Epithelial cell of esophagus (primary cell): ENCODE measurements around the gene TANC2.

ENCODE experiments used
- DNase-seq: peaks from one replicate; pipeline ENCODE4 v3.0.0; 2010; ENCODE audit warnings: low read depth
- H3K4me3 ChIP-seq: 2 replicates; pipeline ENCODE4 v1.5.1; 2011; ENCODE audit warnings: mild to moderate bottlenecking, low read length, control low read depth
- TF ChIP-seq, protein P1 (sequence below): IDR thresholded peaks from 2 replicates; pipeline ENCODE4 v1.5.1; 2011; ENCODE audit warnings: low read depth, mild to moderate bottlenecking, low read length, control low read depth, inconsistent platforms; ENCODE audit not compliant: insufficient read depth; ENCODE audit errors: missing control alignments

TANC2 gene

DNA sequence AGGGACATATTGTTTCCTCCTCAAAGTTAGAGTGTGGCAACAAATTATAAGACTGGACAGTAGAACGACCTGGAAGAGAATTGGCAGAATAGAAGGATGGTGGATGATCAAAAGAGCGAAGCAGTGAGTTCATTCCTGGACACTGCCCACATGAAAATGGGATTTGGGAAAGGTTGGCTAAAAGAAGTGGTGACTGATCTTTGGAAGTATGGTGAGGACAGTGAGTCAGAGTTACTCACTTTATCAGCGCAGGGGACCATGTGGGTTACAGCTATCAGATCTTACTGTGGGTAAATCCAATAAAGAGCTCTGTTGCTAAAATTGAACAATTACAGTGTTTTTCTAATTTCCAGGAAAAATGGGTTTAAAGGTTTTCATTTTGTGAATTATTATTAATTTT, 2.7 kb upstream of the TANC2 start:
- no peak overlapping the region for H3K4me3 ChIP-seq
- TF ChIP-seq, protein P1, sequence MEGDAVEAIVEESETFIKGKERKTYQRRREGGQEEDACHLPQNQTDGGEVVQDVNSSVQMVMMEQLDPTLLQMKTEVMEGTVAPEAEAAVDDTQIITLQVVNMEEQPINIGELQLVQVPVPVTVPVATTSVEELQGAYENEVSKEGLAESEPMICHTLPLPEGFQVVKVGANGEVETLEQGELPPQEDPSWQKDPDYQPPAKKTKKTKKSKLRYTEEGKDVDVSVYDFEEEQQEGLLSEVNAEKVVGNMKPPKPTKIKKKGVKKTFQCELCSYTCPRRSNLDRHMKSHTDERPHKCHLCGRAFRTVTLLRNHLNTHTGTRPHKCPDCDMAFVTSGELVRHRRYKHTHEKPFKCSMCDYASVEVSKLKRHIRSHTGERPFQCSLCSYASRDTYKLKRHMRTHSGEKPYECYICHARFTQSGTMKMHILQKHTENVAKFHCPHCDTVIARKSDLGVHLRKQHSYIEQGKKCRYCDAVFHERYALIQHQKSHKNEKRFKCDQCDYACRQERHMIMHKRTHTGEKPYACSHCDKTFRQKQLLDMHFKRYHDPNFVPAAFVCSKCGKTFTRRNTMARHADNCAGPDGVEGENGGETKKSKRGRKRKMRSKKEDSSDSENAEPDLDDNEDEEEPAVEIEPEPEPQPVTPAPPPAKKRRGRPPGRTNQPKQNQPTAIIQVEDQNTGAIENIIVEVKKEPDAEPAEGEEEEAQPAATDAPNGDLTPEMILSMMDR, result no peak
- DNase-seq, result peak; percentile 80

DNA sequence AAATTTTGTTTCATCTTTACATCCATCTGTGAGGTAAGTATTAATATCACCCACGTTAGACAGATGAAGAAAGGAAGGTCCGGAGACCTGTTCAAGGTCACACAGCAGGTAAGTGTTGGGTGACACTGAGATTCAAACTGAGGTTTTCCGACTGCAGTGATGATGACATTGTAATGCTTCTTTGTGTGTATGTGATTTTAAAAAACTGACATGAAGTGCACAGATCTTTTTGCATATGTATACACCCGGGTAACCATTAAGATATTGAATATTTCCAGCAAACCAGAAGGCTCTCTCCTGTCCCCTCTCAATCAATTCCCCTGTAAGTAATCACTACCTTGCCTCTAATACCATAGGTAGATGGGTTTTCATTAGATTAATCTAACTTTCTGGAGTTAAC, 1.5 kb upstream of the TANC2 start:
- TF ChIP-seq, protein P1, result no peak
- H3K4me3 ChIP-seq, result no peak overlapping the region
- DNase-seq, result no peak

DNA sequence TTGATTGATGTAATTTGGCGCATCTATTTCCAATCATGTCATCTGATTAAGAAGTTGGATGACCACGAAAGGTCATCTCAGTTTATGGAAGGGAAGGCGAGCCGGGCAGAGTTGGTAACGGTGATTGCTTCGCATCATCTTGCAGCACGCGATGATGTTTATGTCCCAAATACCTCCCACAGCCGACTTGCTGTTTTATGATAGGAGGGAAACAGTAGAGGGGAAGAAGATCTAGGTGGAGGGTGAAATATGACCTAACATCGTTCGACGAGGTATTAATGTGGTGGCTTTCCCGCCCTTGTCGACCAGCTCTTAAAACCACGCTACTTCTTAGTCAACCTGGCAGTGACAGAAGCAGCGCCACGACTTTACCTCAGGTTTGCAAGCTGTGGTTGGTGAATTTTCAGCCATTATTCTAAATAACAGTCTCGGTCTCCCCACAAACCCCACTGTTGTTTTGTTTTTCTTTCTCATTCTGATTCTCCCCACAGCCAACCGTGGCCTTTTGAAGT, 805 bp upstream of the TANC2 start:
- no peak for DNase-seq
- TF ChIP-seq, protein P1, result no peak
- H3K4me3 ChIP-seq, result no peak overlapping the region

DNA sequence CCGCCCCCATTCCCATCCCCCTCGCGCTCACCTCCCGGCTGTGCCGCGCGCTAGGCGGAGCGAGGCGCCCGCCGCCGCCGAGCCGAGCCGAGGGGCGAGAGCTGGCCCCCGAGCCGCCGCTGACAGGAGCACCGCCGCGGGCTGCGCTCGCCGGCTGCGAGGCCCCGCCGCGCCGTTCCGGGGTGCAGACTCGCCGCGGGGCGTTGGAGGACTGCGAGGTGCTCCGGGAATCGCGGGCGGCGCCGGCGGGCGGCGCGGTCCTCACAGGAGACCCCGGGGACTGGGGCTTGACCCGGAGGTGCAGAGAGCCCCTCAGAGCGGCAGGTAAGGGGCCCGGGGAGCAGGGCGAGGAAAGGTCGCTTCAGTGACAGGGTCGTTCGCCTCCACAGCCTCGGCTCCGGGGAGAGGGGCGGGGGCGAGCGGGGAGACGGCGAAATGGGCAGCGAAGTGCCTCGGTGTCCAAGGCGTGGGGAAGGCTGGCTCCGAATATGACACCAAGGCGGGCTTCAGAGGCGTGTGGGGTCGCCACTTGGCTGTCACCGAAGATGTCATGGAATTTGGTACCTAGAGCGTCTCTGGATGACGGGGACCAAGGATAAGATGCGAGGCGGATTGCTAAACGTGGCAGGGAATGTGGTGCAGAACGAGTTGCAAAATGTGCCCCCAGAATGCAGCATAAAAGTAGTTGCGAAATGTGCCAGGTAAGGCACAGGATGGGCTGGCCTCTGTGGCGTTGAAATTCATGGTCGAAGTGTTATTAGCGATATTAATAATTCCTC, 580 bp downstream of the TANC2 start:
- DNase-seq, result peak; percentile 55
- peak overlapping the region; percentile 83 for H3K4me3 ChIP-seq
- TF ChIP-seq, protein P1, result no peak

DNA sequence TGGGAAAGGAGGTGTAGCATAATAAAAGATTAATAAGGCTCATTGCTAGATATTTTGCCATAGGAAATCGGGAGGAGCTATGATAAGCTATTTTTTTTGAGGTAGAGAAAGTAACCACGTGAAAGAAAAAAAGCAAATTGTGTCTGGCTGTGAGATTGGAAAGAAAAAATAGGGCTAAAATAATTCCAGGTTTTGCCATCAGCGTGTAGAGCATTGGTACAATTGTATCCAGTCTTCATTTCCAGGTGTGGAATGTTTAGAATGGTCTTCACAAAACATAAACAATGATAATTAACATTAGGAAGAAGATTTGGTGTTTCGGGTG, 1.1 kb downstream of the TANC2 start:
- H3K4me3 ChIP-seq, result peak overlapping the region; percentile 83
- TF ChIP-seq, protein P1, result no peak
- DNase-seq, result no peak

DNA sequence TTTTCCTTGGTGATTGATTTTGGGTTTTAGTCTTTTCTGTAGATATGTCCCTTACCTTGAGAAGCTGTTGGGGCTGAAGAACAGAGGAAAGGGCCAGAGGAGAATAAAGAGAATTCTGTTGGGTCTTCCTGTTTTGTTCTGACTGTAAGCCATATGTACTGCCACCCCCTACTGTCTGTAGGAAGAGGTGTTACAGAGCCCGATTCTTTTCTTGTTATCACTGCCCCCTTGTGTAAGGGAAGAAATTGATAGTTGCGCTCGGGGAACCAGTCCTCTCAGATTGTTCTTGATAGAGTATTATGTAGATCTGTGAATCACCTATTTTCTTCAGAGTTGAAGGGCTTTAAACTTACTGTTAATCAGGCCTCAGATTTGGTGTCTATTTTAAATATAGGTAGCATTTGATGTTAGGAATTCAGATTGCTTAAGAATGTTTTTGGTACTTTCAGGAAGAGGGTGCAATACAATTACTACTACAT, 2.4 kb downstream of the TANC2 start:
- peak overlapping the region; percentile 83 for H3K4me3 ChIP-seq
- TF ChIP-seq, protein P1, result peak; percentile 96
- DNase-seq, result peak; percentile 94

DNA sequence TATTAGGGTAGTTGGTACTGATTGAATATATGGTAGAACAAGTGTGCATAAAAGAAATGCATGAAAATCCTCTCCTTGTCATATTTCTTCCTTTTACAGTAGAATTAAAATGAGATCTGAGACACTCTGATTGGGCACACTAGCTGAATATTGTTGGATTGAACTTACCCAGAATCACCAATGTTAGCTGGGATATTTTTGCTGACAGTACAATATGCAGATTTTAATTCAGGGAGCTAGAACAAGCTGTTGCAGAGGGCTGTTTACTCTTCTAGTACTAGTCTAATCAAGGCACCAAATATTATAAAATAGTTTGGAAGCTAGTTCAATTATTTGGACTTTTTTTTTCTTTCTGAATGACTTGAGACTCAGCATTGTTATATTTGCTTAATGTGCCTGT, 4.6 kb downstream of the TANC2 start:
- H3K4me3 ChIP-seq, result no peak overlapping the region
- no peak for DNase-seq

More for the DNA sequence above, 4.6 kb downstream of the TANC2 start:
- TF ChIP-seq, protein P1, result no peak
